ENCODE measurements around the gene CCDC197.

GRCh38 chr14:93987815-93988476 lies 9.2 kb upstream of the CCDC197 start:
- TF ChIP-seq TCF7 (CRISPR knock-in tag; IDR thresholded peaks at IDR 0.05; ENCODE audit: low read depth) (no peak), TEAD1 (CRISPR knock-in tag; IDR thresholded peaks at IDR 0.05) (no peak), PRDM15 (CRISPR knock-in tag; IDR thresholded peaks at IDR 0.05) (no peak), CTCF (IDR thresholded peaks at IDR 0.05) (no peak), CREB1 (CRISPR knock-in tag; IDR thresholded peaks at IDR 0.05) (no peak), ARID4B (CRISPR knock-in tag; IDR thresholded peaks at IDR 0.05; ENCODE audit: borderline replicate concordance) (no peak), JUN (CRISPR knock-in tag; IDR thresholded peaks at IDR 0.05) (no peak), GRHL2 (CRISPR knock-in tag; IDR thresholded peaks at IDR 0.05; ENCODE audit: insufficient replicate concordance, severe bottlenecking) (no peak), NFE2L1 (CRISPR knock-in tag; IDR thresholded peaks at IDR 0.05) (no peak), USF2 (CRISPR knock-in tag; IDR thresholded peaks at IDR 0.05) (no peak), USF1 (CRISPR knock-in tag; IDR thresholded peaks at IDR 0.05) (no peak)

All from WTC11 (cell line).